Measurements from ENCODE around the gene GNG13.

GRCh38 chr16:749010-749409 is 51.5 kb downstream of the GNG13 start:
- TF ChIP-seq CTCF (IDR thresholded peaks at IDR 0.05; ENCODE audit: insufficient read depth, low read length, poor library complexity, severe bottlenecking) (no peak), EZH2phosphoT487 (conservative IDR thresholded peaks at IDR 0.05; ENCODE audit: low read length) (no peak)
